HEK293 (cell line): ENCODE data around the gene MYBBP1A.

Experiments used
- BCL11A ChIP-seq: fragments of 450-650 bp; formaldehyde crosslinking; IDR thresholded peaks from 2 replicates; pipeline ENCODE4 v1.5.1; 2016; ENCODE audit warnings: low read depth, missing biosample characterization, missing genetic modification characterization
- KLF10 ChIP-seq: fragments of 450-650 bp; IDR thresholded peaks from 2 replicates; pipeline ENCODE4 v1.5.1; 2018; ENCODE audit warnings: missing biosample characterization, mild to moderate bottlenecking, missing genetic modification characterization
- OVOL3 ChIP-seq: fragments of 450-650 bp; formaldehyde crosslinking; IDR thresholded peaks from 2 replicates; pipeline ENCODE4 v1.5.1; 2016; ENCODE audit warnings: missing biosample characterization, missing genetic modification characterization
- SALL2 ChIP-seq: fragments of 450-650 bp; formaldehyde crosslinking; IDR thresholded peaks from 2 replicates; pipeline ENCODE4 v1.5.0; 2017; ENCODE audit warnings: missing biosample characterization, mild to moderate bottlenecking, missing genetic modification characterization, borderline replicate concordance
- SCRT2 ChIP-seq: fragments of 450-650 bp; formaldehyde crosslinking; IDR thresholded peaks from 2 replicates; pipeline ENCODE4 v1.5.1; 2016; ENCODE audit warnings: missing biosample characterization, missing genetic modification characterization
- ZBTB20 ChIP-seq: fragments of 450-650 bp; formaldehyde crosslinking; IDR thresholded peaks from 2 replicates; pipeline ENCODE4 v1.5.1; 2016; ENCODE audit warnings: missing biosample characterization, missing genetic modification characterization
- ZIC2 ChIP-seq: fragments of 450-650 bp; formaldehyde crosslinking; IDR thresholded peaks from 2 replicates; pipeline ENCODE4 v1.5.1; 2016; ENCODE audit warnings: missing biosample characterization, missing genetic modification characterization
- ZNF335 ChIP-seq: fragments of 450-650 bp; formaldehyde crosslinking; conservative IDR thresholded peaks from 2 replicates; pipeline ENCODE4 v1.5.1; 2016; ENCODE audit warnings: missing biosample characterization, missing genetic modification characterization
- ZNF350 ChIP-seq: fragments of 450-650 bp; formaldehyde crosslinking; IDR thresholded peaks from 2 replicates; pipeline ENCODE4 v1.5.0; 2017; ENCODE audit warnings: missing biosample characterization, mild to moderate bottlenecking, missing genetic modification characterization
- ZNF416 ChIP-seq: fragments of 450-650 bp; formaldehyde crosslinking; IDR thresholded peaks from 2 replicates; pipeline ENCODE4 v1.5.1; 2016; ENCODE audit warnings: missing biosample characterization, missing genetic modification characterization
- ZNF501 ChIP-seq: fragments of 450-650 bp; formaldehyde crosslinking; IDR thresholded peaks from 2 replicates; pipeline ENCODE4 v1.5.1; 2016; ENCODE audit warnings: missing biosample characterization, missing genetic modification characterization
- ZNF510 ChIP-seq: fragments of 450-650 bp; formaldehyde crosslinking; IDR thresholded peaks from 2 replicates; pipeline ENCODE4 v1.5.1; 2018; ENCODE audit warnings: mild to moderate bottlenecking, missing genetic modification characterization, missing biosample characterization; ENCODE audit not compliant: insufficient replicate concordance
- ZNF521 ChIP-seq: fragments of 450-650 bp; formaldehyde crosslinking; IDR thresholded peaks from 2 replicates; pipeline ENCODE4 v1.5.1; 2017; ENCODE audit warnings: missing biosample characterization, mild to moderate bottlenecking, missing genetic modification characterization
- ZNF610 ChIP-seq: fragments of 450-650 bp; formaldehyde crosslinking; IDR thresholded peaks from 2 replicates; pipeline ENCODE4 v1.5.1; 2016; ENCODE audit warnings: missing biosample characterization, missing genetic modification characterization, borderline replicate concordance
- ZNF660 ChIP-seq: fragments of 450-650 bp; IDR thresholded peaks from 2 replicates; pipeline ENCODE4 v1.5.1; 2018; ENCODE audit warnings: missing biosample characterization, mild to moderate bottlenecking, missing genetic modification characterization
- ZNF76 ChIP-seq: fragments of 450-650 bp; formaldehyde crosslinking; IDR thresholded peaks from 2 replicates; pipeline ENCODE4; 2016; ENCODE audit warnings: low read depth, missing biosample characterization, missing genetic modification characterization, borderline replicate concordance
- ZNF777 ChIP-seq: fragments of 450-650 bp; formaldehyde crosslinking; IDR thresholded peaks from 2 replicates; pipeline ENCODE4 v1.5.1; 2017; ENCODE audit warnings: missing biosample characterization, missing genetic modification characterization, borderline replicate concordance
- ZNF837 ChIP-seq: fragments of 450-650 bp; formaldehyde crosslinking; IDR thresholded peaks from 2 replicates; pipeline ENCODE4 v1.5.1; 2016; ENCODE audit warnings: missing biosample characterization, missing genetic modification characterization
- ZSCAN16 ChIP-seq: fragments of 450-650 bp; formaldehyde crosslinking; IDR thresholded peaks from 2 replicates; pipeline ENCODE4 v1.5.1; 2016; ENCODE audit warnings: missing biosample characterization, missing genetic modification characterization
- ZSCAN30 ChIP-seq: fragments of 450-650 bp; IDR thresholded peaks from 2 replicates; pipeline ENCODE4 v1.5.1; 2018; ENCODE audit warnings: missing biosample characterization, mild to moderate bottlenecking, missing genetic modification characterization, moderate library complexity
- TF ChIP-seq, protein P1 (sequence below): fragments of 450-650 bp; formaldehyde crosslinking; IDR thresholded peaks from 2 replicates; pipeline ENCODE4 v1.5.1; 2016; ENCODE audit warnings: missing biosample characterization, missing genetic modification characterization
- TF ChIP-seq, protein P2 (sequence below): fragments of 450-650 bp; formaldehyde crosslinking; IDR thresholded peaks from 2 replicates; pipeline ENCODE4 v1.5.1; 2016; ENCODE audit warnings: missing biosample characterization, missing genetic modification characterization, borderline replicate concordance
- TF ChIP-seq, protein P3 (sequence below): fragments of 450-650 bp; formaldehyde crosslinking; IDR thresholded peaks from 2 replicates; pipeline ENCODE4 v1.5.1; 2017; ENCODE audit warnings: missing biosample characterization, missing genetic modification characterization
- TF ChIP-seq, protein P4 (sequence below): fragments of 450-650 bp; formaldehyde crosslinking; conservative IDR thresholded peaks from 2 replicates; pipeline ENCODE4 v1.5.1; 2016; ENCODE audit warnings: low read depth, missing biosample characterization, missing genetic modification characterization

MYBBP1A gene

GRCh38 chr17:4584101-4584916 lies 29.1 kb upstream of the MYBBP1A start, which contains the start of gene SMTNL2 (continued):
- TF ChIP-seq, protein P1, sequence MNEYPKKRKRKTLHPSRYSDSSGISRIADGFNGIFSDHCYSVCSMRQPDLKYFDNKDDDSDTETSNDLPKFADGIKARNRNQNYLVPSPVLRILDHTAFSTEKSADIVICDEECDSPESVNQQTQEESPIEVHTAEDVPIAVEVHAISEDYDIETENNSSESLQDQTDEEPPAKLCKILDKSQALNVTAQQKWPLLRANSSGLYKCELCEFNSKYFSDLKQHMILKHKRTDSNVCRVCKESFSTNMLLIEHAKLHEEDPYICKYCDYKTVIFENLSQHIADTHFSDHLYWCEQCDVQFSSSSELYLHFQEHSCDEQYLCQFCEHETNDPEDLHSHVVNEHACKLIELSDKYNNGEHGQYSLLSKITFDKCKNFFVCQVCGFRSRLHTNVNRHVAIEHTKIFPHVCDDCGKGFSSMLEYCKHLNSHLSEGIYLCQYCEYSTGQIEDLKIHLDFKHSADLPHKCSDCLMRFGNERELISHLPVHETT (tag by site-specific recombination) = no peak
- TF ChIP-seq ZNF335 (tag by site-specific recombination) (peak; percentile 91), ZNF521 (no peak), ZNF76 (tag by site-specific recombination) (peak; percentile 61; the same call in 1 of the 2 replicates), ZNF610 (tag by site-specific recombination) (no peak), ZNF501 (peak; percentile 58; the same call in 1 of the 2 replicates), ZNF660 (peak; percentile 33; the same call in 1 of the 2 replicates), ZNF350 (no peak), ZNF777 (tag by site-specific recombination) (no peak), ZBTB20 (tag by site-specific recombination) (peak; percentile 79), BCL11A (tag by site-specific recombination) (no peak), ZNF510 (no peak), ZSCAN16 (no peak), ZIC2 (tag by site-specific recombination) (peak; percentile 67), ZNF416 (tag by site-specific recombination) (no peak), ZSCAN30 (tag by site-specific recombination) (no peak; the same call in none of the 2 replicates), SCRT2 (tag by site-specific recombination) (peak; percentile 52), SALL2 (no peak), ZNF837 (tag by site-specific recombination) (peak; percentile 52; the same call in 1 of the 2 replicates), OVOL3 (no peak), KLF10 (tag by site-specific recombination) (no peak)
- TF ChIP-seq, protein P2, sequence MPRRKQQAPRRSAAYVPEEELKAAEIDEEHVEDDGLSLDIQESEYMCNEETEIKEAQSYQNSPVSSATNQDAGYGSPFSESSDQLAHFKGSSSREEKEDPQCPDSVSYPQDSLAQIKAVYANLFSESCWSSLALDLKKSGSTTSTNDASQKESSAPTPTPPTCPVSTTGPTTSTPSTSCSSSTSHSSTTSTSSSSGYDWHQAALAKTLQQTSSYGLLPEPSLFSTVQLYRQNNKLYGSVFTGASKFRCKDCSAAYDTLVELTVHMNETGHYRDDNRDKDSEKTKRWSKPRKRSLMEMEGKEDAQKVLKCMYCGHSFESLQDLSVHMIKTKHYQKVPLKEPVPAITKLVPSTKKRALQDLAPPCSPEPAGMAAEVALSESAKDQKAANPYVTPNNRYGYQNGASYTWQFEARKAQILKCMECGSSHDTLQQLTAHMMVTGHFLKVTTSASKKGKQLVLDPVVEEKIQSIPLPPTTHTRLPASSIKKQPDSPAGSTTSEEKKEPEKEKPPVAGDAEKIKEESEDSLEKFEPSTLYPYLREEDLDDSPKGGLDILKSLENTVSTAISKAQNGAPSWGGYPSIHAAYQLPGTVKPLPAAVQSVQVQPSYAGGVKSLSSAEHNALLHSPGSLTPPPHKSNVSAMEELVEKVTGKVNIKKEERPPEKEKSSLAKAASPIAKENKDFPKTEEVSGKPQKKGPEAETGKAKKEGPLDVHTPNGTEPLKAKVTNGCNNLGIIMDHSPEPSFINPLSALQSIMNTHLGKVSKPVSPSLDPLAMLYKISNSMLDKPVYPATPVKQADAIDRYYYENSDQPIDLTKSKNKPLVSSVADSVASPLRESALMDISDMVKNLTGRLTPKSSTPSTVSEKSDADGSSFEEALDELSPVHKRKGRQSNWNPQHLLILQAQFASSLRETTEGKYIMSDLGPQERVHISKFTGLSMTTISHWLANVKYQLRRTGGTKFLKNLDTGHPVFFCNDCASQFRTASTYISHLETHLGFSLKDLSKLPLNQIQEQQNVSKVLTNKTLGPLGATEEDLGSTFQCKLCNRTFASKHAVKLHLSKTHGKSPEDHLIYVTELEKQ (tag by site-specific recombination) = no peak
- TF ChIP-seq, protein P3, sequence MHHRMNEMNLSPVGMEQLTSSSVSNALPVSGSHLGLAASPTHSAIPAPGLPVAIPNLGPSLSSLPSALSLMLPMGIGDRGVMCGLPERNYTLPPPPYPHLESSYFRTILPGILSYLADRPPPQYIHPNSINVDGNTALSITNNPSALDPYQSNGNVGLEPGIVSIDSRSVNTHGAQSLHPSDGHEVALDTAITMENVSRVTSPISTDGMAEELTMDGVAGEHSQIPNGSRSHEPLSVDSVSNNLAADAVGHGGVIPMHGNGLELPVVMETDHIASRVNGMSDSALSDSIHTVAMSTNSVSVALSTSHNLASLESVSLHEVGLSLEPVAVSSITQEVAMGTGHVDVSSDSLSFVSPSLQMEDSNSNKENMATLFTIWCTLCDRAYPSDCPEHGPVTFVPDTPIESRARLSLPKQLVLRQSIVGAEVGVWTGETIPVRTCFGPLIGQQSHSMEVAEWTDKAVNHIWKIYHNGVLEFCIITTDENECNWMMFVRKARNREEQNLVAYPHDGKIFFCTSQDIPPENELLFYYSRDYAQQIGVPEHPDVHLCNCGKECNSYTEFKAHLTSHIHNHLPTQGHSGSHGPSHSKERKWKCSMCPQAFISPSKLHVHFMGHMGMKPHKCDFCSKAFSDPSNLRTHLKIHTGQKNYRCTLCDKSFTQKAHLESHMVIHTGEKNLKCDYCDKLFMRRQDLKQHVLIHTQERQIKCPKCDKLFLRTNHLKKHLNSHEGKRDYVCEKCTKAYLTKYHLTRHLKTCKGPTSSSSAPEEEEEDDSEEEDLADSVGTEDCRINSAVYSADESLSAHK (tag by site-specific recombination) = no peak
- TF ChIP-seq, protein P4, sequence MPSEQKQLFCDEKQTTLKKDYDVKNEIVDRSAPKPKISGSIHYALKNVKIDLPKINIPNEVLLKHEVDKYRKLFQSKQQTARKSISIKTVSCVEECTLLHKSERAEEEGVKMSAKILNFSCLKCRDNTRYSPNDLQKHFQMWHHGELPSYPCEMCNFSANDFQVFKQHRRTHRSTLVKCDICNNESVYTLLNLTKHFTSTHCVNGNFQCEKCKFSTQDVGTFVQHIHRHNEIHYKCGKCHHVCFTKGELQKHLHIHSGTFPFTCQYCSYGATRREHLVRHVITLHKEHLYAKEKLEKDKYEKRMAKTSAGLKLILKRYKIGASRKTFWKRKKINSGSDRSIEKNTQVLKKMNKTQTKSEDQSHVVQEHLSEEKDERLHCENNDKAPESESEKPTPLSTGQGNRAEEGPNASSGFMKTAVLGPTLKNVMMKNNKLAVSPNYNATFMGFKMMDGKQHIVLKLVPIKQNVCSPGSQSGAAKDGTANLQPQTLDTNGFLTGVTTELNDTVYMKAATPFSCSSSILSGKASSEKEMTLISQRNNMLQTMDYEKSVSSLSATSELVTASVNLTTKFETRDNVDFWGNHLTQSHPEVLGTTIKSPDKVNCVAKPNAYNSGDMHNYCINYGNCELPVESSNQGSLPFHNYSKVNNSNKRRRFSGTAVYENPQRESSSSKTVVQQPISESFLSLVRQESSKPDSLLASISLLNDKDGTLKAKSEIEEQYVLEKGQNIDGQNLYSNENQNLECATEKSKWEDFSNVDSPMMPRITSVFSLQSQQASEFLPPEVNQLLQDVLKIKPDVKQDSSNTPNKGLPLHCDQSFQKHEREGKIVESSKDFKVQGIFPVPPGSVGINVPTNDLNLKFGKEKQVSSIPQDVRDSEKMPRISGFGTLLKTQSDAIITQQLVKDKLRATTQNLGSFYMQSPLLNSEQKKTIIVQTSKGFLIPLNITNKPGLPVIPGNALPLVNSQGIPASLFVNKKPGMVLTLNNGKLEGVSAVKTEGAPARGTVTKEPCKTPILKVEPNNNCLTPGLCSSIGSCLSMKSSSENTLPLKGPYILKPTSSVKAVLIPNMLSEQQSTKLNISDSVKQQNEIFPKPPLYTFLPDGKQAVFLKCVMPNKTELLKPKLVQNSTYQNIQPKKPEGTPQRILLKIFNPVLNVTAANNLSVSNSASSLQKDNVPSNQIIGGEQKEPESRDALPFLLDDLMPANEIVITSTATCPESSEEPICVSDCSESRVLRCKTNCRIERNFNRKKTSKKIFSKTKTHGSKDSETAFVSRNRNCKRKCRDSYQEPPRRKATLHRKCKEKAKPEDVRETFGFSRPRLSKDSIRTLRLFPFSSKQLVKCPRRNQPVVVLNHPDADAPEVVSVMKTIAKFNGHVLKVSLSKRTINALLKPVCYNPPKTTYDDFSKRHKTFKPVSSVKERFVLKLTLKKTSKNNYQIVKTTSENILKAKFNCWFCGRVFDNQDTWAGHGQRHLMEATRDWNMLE (tag by site-specific recombination) = no peak
